GM12878 (cell line): ENCODE results near the gene CCSER1. TPM values are rescaled to one million over a fixed set of nuclear protein-coding genes. Genes with fewer than 3 reads are reported as not detected.
A peak's percentile ranks its signal among the peaks of the same experiment; 100 is the strongest.
"Not testable (repeated sequence)": the region's sequence is repeated elsewhere in the genome, so short reads cannot be mapped to it uniquely, and the experiment has no call there.

Experiments
- ATAC-seq: fragments of 200-7000 bp; cut with Tn5 transposase; 3 replicates; pipeline ENCODE4 v1.9.1; 2020; ENCODE audit warnings: mild to moderate bottlenecking, moderate library complexity
- BruUV-seq: library from RNA; stranded (reverse); fragments of 400-500 nt; replicated peaks from 2 replicates; lab custom pipeline; 2021; lab: Mats Ljungman, UMichigan
- CTCF ChIA-PET: fragments of 300-600 bp; sonication (Branson Sonifier 250); formaldehyde crosslinking; extraction: SDS; loops from one replicate; lab custom pipeline; 2021; ENCODE audit warnings: inconsistent platforms; lab: Yijun Ruan, JAX
- POLR2A ChIA-PET: fragments of 350-600 bp; formaldehyde crosslinking; extraction: SDS; loops from one replicate; lab custom pipeline; 2021; ENCODE audit warnings: inconsistent platforms; lab: Charles Lee
- RAD21 ChIA-PET: fragments of 300-600 bp; sonication (Branson Sonifier 250); formaldehyde crosslinking; loops from one replicate; lab custom pipeline; 2023; ENCODE audit warnings: antibody characterized with exemption; ENCODE audit not compliant: unreplicated experiment; lab: Charles Lee
- SMC1A ChIA-PET: fragments of 300-600 bp; sonication (Branson Sonifier 250); formaldehyde crosslinking; loops from one replicate; lab custom pipeline; 2023; ENCODE audit not compliant: unreplicated experiment, uncharacterized antibody; lab: Charles Lee
- DNase-seq: peaks from one replicate; pipeline ENCODE4 v3.0.0-alpha.2; 2011; ENCODE audit warnings: low read depth, low spot score
- FAIRE-seq: peaks from 3 replicates; lab custom pipeline; 2011; peaks lifted over from hg19 to GRCh38; lab: Jason Lieb, UNC
- H2AFZ ChIP-seq: 2 replicates; pipeline ENCODE4 v1.6.0; 2011; ENCODE audit warnings: low read depth, low read length, control low read depth; ENCODE audit not compliant: control insufficient read depth
- H3K27ac ChIP-seq: 2 replicates; pipeline ENCODE4 v1.5.1; 2011; ENCODE audit warnings: control low read depth; ENCODE audit not compliant: control insufficient read depth, insufficient read depth
- H3K27me3 ChIP-seq, 2 experiments: replicated peaks in 1 of 2; 2 replicates each; pipeline versions ENCODE4 v1.6.0 to v1.6.1; 2011; ENCODE audit warnings: low read length in 1 of 2; ENCODE audit not compliant: control insufficient read depth in 2 of 2, insufficient read depth in 2 of 2
- H3K36me3 ChIP-seq, 2 experiments: 2 replicates each; pipeline ENCODE4 v1.5.1; 2011; ENCODE audit warnings: low read length in 1 of 2; ENCODE audit not compliant: control insufficient read depth in 2 of 2, insufficient read depth in 2 of 2
- H3K4me1 ChIP-seq: 2 replicates; pipeline ENCODE4 v1.6.1; 2011; ENCODE audit warnings: mild to moderate bottlenecking, low read length, moderate library complexity, mixed read lengths; ENCODE audit not compliant: control insufficient read depth, insufficient read depth
- H3K4me2 ChIP-seq: 2 replicates; pipeline ENCODE4 v1.6.0; 2011; ENCODE audit warnings: control low read depth; ENCODE audit not compliant: control insufficient read depth, insufficient read depth
- H3K4me3 ChIP-seq: fragments of 200-600 bp; sonication (generic); 2 replicates; pipeline ENCODE4 v1.5.1; 2016
- H3K79me2 ChIP-seq: 2 replicates; pipeline ENCODE4 v1.6.0; 2011; ENCODE audit warnings: low read length; ENCODE audit not compliant: control insufficient read depth, insufficient read depth
- H3K9ac ChIP-seq: 2 replicates; pipeline ENCODE4 v1.8.0; 2011; ENCODE audit warnings: low read length, control low read depth, mixed read lengths; ENCODE audit not compliant: control insufficient read depth, insufficient read depth
- H3K9me3 ChIP-seq: replicated peaks from 3 replicates; pipeline ENCODE4 v1.5.1; 2011; ENCODE audit warnings: mild to moderate bottlenecking, low read length; ENCODE audit not compliant: control insufficient read depth, insufficient read depth
- H4K20me1 ChIP-seq: 2 replicates; pipeline ENCODE4 v1.6.0; 2011; ENCODE audit not compliant: control insufficient read depth, insufficient read depth
- FOXM1 ChIP-seq: IDR thresholded peaks from 2 replicates; pipeline ENCODE4 v1.6.1; 2012; ENCODE audit warnings: low read depth, mild to moderate bottlenecking, inconsistent platforms, low read length, moderate library complexity
- MTA2 ChIP-seq: fragments of 450-650 bp; IDR thresholded peaks from 2 replicates; pipeline ENCODE4 v1.6.1; 2016; ENCODE audit warnings: low read depth, mild to moderate bottlenecking, moderate library complexity
- MXI1 ChIP-seq: fragments of 150-350 bp; IDR thresholded peaks from 2 replicates; pipeline ENCODE4 v1.6.1; 2011; ENCODE audit warnings: low read depth, mild to moderate bottlenecking, inconsistent platforms, low read length, improper control_type of control experiment
- NR2F1 ChIP-seq: fragments of 450-650 bp; conservative IDR thresholded peaks from 2 replicates; pipeline ENCODE4 v1.6.1; 2017; ENCODE audit warnings: mild to moderate bottlenecking
- WGBS: methylation state at CpG from one replicate; pipeline ENCODE4 v1.1.6; 2016; ENCODE audit warnings: low lambda C conversion rate; ENCODE audit not compliant: insufficient replicate concordance, insufficient coverage; ENCODE audit errors: missing lambda C conversion rate; 5-methylcytosine and 5-hydroxymethylcytosine counted together
- in situ Hi-C: fragments of 300-500 bp; cut with MboI; formaldehyde crosslinking; loops from 9 replicates; pipeline ENCODE4 v1.14.3; 2018; ENCODE audit warnings: mixed read lengths
- intact Hi-C: fragments of 100-400 bp; cut with micrococcal nuclease; formaldehyde crosslinking; loops from one replicate; pipeline ENCODE4 v1.14.2; 2022; ENCODE audit not compliant: unreplicated experiment
- polyA plus RNA-seq, 11 experiments: library from polyadenylated mRNA; depleted of rRNA in 4 of 11; unstranded in 6 of 11; stranded (reverse) in 5 of 11; fragments of >200 nt; fragmentation: Nextera tagmentation in 4 of 11; fragmentation: Illumina TruSeq in 1 of 11; extraction: Ambion mirVana in 4 of 11; extraction: Trizol in 1 of 11; gene quantifications; 1 replicate in 1 of 11; 2 replicates in 10 of 11; pipeline versions ENCODE4 v1.2.1 to v1.2.3, GENCODE V29; 2011 to 2016; ENCODE audit warnings: inconsistent platforms in 2 of 11, missing spikeins in 2 of 11, low read depth in 1 of 11
- total RNA-seq, 4 experiments: library from RNA; depleted of rRNA in 3 of 4; stranded (reverse); fragments of >200 nt in 3 of 4; fragmentation: Illumina TruSeq in 1 of 4; extraction: Trizol in 1 of 4; gene quantifications; 2 replicates each; pipeline versions ENCODE4 v1.2.1 to v1.2.3, GENCODE V29; 2013 to 2021

CCSER1 gene
- total and polyA plus RNA-seq, 10 of the 15 experiments (the other 5 are each of a cell fraction or from before 2014, with no cell fraction given): 0.22 to 2.7 (median 1.0) TPM

DNA sequence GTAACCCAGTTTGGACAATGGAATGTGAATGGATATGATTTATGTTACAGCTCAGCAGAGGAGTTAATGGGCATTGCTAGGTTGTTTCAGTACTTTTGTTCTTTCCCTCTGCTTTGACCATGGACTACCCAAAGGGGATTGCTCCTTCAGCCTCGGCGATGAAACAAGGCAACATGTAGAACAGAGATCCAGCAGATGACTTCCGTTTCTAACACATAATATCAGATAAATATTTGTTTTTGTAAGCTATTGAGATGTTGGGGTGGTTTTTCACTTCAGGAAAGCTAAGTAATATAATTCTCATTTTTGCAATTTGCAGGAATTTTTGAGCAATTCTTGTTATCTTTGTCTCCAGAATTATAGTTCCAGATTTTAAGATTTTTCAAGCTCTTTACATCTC is 1241.9 kb downstream of the CCSER1 start:
- intact Hi-C loops (no loop called here), in situ Hi-C loops (no loop called here)
- ATAC-seq (no peak), DNase-seq (no peak), FAIRE-seq (no peak)
- Histone ChIP-seq H3K4me2 (no peak overlapping the region), H2AFZ (no peak overlapping the region), H3K4me1 (no peaks in the 10 kb centered on the region), H4K20me1 (no peaks in the 10 kb centered on the region), H3K27me3 (no peaks in the 10 kb centered on the region), H3K36me3 (no peaks in the 10 kb centered on the region), H3K4me3 (no peak overlapping the region), H3K9me3 (no peaks in the 10 kb centered on the region), H3K79me2 (no peaks in the 10 kb centered on the region), H3K9ac (no peak overlapping the region), H3K27ac (no peak overlapping the region)
- BruUV-seq: no TSS peak
- 65% methylated on average over 3 of the region's 3 CpGs for WGBS
- no peak for TF ChIP-seq FOXM1
- ChIA-PET POLR2A (interaction anchor here (0.6 kb wide), 2 partner anchors 34 to 80 kb away, joined by 4 read pairs; no protein-coding TSS in a partner anchor), SMC1A (interaction anchor here (2.2 kb wide), 1 partner anchor 9 kb away, joined by 9 read pairs; no protein-coding TSS in a partner anchor), RAD21 (interaction anchor here (0.7 kb wide), 1 partner anchor 82 kb away, joined by 3 read pairs; no protein-coding TSS in a partner anchor), CTCF (interaction anchor here (0.6 kb wide), 1 partner anchor 30 kb away, joined by 3 read pairs; no protein-coding TSS in a partner anchor)

DNA sequence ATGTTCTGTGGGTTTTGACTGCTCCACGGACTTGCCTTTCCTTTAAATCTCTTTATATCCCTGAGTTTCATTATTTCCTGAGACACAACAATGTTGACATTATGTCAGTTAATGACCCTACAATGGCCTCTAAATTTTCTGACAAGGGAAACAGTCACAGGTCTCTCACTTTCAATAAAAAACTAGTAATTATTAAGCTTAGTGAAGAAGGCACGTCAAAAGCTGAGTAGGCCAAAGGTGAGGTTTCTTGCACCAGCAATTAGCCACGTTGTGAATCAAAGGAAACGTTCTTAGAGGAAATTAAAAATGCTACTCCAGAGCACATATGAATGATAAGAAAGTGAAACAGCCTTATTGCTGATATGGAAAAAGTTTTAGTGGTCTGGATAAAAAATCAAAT is 1246.4 kb downstream of the CCSER1 start:
- intact Hi-C loops: no loop called here
- no TSS peak for BruUV-seq
- SMC1A ChIA-PET: interaction anchor here (1.1 kb wide), 2 partner anchors 11 to 36 kb away, joined by 4 to 7 read pairs; no protein-coding TSS in a partner anchor
- in situ Hi-C loops: no loop called here
- H3K4me1 ChIP-seq: no peaks in the 10 kb centered on the region
- no peak overlapping the region for H3K27ac ChIP-seq
- POLR2A ChIA-PET: no interaction called here
- no peaks in the 10 kb centered on the region for H3K36me3 ChIP-seq
- CTCF ChIA-PET: interaction anchor here (1.1 kb wide), 1 partner anchor 13 kb away, joined by 3 read pairs; no protein-coding TSS in a partner anchor
- 2% methylated on average over 4 of the region's 4 CpGs for WGBS
- H3K27me3 ChIP-seq: no peaks in the 10 kb centered on the region
- ATAC-seq (peak; percentile 42), FAIRE-seq (no peak), DNase-seq (no peak)
- H3K4me3 ChIP-seq: no peak overlapping the region
- no peak overlapping the region for H3K4me2 ChIP-seq
- TF ChIP-seq MXI1 (no peak), MTA2 (peak; percentile 35; the same call in 1 of the 2 replicates), NR2F1 (0 out of 2 replicates have a peak, but pooled peaks have one; percentile 45)
- H3K9ac ChIP-seq: no peak overlapping the region
- H3K9me3 ChIP-seq: no peaks in the 10 kb centered on the region
- H2AFZ ChIP-seq: no peak overlapping the region
- no peaks in the 10 kb centered on the region for H3K79me2 ChIP-seq
- RAD21 ChIA-PET: no interaction called here
- no peaks in the 10 kb centered on the region for H4K20me1 ChIP-seq

DNA sequence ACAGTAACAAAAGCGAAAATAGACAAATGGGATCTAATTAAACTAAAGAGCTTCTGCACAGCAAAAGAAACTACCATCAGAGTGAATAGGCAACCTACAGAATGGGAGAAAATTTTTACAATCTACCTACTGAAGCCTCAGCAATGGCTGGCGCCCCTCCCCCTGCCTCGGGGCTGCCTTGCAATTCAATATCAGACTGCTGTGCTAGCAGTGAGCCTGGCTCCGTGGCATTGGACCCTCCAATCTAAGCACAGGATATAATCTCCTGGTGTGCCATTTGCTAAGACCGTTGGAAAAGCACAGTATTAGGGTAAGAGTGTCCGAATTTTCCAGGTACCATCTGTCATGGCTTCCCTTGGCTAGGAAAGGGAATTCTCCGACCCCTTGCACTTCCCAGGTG is 1278.2 kb downstream of the CCSER1 start:
- H3K27ac ChIP-seq, in situ Hi-C loops, H3K4me1 ChIP-seq, H3K4me2 ChIP-seq, FAIRE-seq, ATAC-seq, DNase-seq, SMC1A ChIA-PET, POLR2A ChIA-PET, H3K9me3 ChIP-seq, H2AFZ ChIP-seq, H3K27me3 ChIP-seq, H3K9ac ChIP-seq, BruUV-seq, H3K4me3 ChIP-seq, RAD21 ChIA-PET, H3K79me2 ChIP-seq, H3K36me3 ChIP-seq, H4K20me1 ChIP-seq, intact Hi-C loops, CTCF ChIA-PET: not testable (repeated sequence)
- WGBS: 2% methylated on average over 7 of the region's 7 CpGs
